Measurements from ENCODE around the gene RNF152. TPM values are rescaled to one million over a fixed set of nuclear protein-coding genes. Genes with fewer than 3 reads are reported as not detected.

The RNF152 gene
- total RNA-seq, 1 donor from 2014 or later: 10.4 TPM

GRCh38 chr18:61761875-61762274 is 130.9 kb downstream of the RNF152 start:
- Histone ChIP-seq H3K4me1 (peaks cover 12% of the 10 kb centered on the region), H3K4me3 (no peak overlapping the region), H3K27me3 (ENCODE audit: low read depth) (no peaks in the 10 kb centered on the region), H3K9me3 (replicated peaks) (no peaks in the 10 kb centered on the region), H3K36me3 (no peaks in the 10 kb centered on the region), H3K27ac (replicated peaks) (no peak overlapping the region)
- DNase-seq: no peak
- intact Hi-C loops (cut with micrococcal nuclease): loop anchor here (10.0 kb wide), 1 partner anchor 57 kb away; no protein-coding TSS in a partner anchor
- no peak for TF ChIP-seq CTCF (IDR thresholded peaks at IDR 0.05; ENCODE audit: borderline replicate concordance)

All from left ventricle myocardium inferior (tissue), 1 donor.